Muscle layer of colon (tissue), 2 donors: Measurements from ENCODE around the gene HLA-E.
A peak's percentile ranks its signal among the peaks of the same experiment; 100 is the strongest.

Experiments
- H3K27ac ChIP-seq: one replicate; pipeline ENCODE4 v1.7.0; 2013; ENCODE audit warnings: low read depth, mild to moderate bottlenecking, low read length, moderate library complexity
- H3K27me3 ChIP-seq, 2 donors: one replicate each; pipeline ENCODE4 v1.7.0; 2013; ENCODE audit warnings: low read length in 2 of 2, mild to moderate bottlenecking in 2 of 2; ENCODE audit not compliant: insufficient read depth in 2 of 2, control insufficient read depth in 1 of 2
- H3K36me3 ChIP-seq: one replicate; pipeline ENCODE4 v1.7.0; 2013; ENCODE audit warnings: mild to moderate bottlenecking, low read length; ENCODE audit not compliant: insufficient read depth
- H3K4me1 ChIP-seq: one replicate; pipeline ENCODE4 v1.7.0; 2013; ENCODE audit warnings: mild to moderate bottlenecking, low read length; ENCODE audit not compliant: insufficient read depth
- H3K4me3 ChIP-seq, 2 donors: one replicate each; pipeline ENCODE4 v1.7.0; 2013; ENCODE audit warnings: low read length in 2 of 2, low read depth in 1 of 2, mild to moderate bottlenecking in 1 of 2, moderate library complexity in 1 of 2
- H3K9ac ChIP-seq: one replicate; pipeline ENCODE4 v1.7.0; 2013; ENCODE audit warnings: low read length
- H3K9me3 ChIP-seq: one replicate; pipeline ENCODE4 v1.7.0; 2013; ENCODE audit warnings: mild to moderate bottlenecking, low read length
- donor health status: abdominal sarcoma.
- donor health status: Adenocarcinoma of cecum.

Gene HLA-E

GRCh38 chr6:30489081-30490025 is at the start of gene HLA-E:
HLA-E (plus strand) TSS chr6:30489509; CDS start chr6:30489532, 23 bp downstream.
- Histone ChIP-seq H3K4me1 (peaks cover 15% of the 10 kb centered on the region), H3K9ac (peak within 1 kb of the TSS; percentile 95), H3K9me3 (no peaks in the 10 kb centered on the region), H3K36me3 (peaks cover 38% of the 10 kb centered on the region), H3K27me3 (no peaks in the 10 kb centered on the region), H3K4me3 (peak within 1 kb of the TSS; percentile 92 to 100), H3K27ac (peak within 1 kb of the TSS; percentile 99)

- H3K4me3 ChIP-seq, result no peak overlapping the region
- no peaks in the 10 kb centered on the region for H3K36me3 ChIP-seq
- H3K27ac ChIP-seq, result no peak overlapping the region
- peaks cover 5% of the 10 kb centered on the region for H3K4me1 ChIP-seq
- no peak overlapping the region for H3K9ac ChIP-seq
- peaks cover 28 to 48% of the 10 kb centered on the region in 2 donors for H3K27me3 ChIP-seq
- H3K9me3 ChIP-seq, result no peaks in the 10 kb centered on the region
Observed at GRCh38 chr6:30441171-30441570, 48.1 kb upstream of the HLA-E start.

- Histone ChIP-seq H3K4me1 (peaks cover 5% of the 10 kb centered on the region), H3K27me3 (peaks cover 50 to 68% of the 10 kb centered on the region in 2 donors), H3K4me3 (no peak overlapping the region), H3K27ac (no peak overlapping the region), H3K36me3 (no peaks in the 10 kb centered on the region), H3K9me3 (no peaks in the 10 kb centered on the region), H3K9ac (no peak overlapping the region)
Observed at GRCh38 chr6:30443657-30444450, 45.5 kb upstream of the HLA-E start.

- Histone ChIP-seq H3K9me3 (no peaks in the 10 kb centered on the region), H3K36me3 (no peaks in the 10 kb centered on the region), H3K4me3 (no peak overlapping the region), H3K4me1 (peaks cover 5% of the 10 kb centered on the region), H3K9ac (no peak overlapping the region), H3K27me3 (peaks cover 55 to 70% of the 10 kb centered on the region in 2 donors), H3K27ac (no peak overlapping the region)
Observed at GRCh38 chr6:30444451-30444742, 44.9 kb upstream of the HLA-E start.

GRCh38 chr6:30446259-30446658 is 43.0 kb upstream of the HLA-E start:
- Histone ChIP-seq H3K36me3 (no peaks in the 10 kb centered on the region), H3K9ac (no peak overlapping the region), H3K27ac (no peak overlapping the region), H3K9me3 (no peaks in the 10 kb centered on the region), H3K4me3 (no peak overlapping the region), H3K4me1 (peaks cover 13% of the 10 kb centered on the region), H3K27me3 (peaks cover 69 to 78% of the 10 kb centered on the region in 2 donors)

- no peaks in the 10 kb centered on the region for H3K36me3 ChIP-seq
- no peak overlapping the region for H3K27ac ChIP-seq
- H3K4me3 ChIP-seq, result no peak overlapping the region
- no peak overlapping the region for H3K9ac ChIP-seq
- peaks cover 79 to 82% of the 10 kb centered on the region in 2 donors for H3K27me3 ChIP-seq
- H3K4me1 ChIP-seq, result peaks cover 14% of the 10 kb centered on the region
- no peaks in the 10 kb centered on the region for H3K9me3 ChIP-seq
Observed at GRCh38 chr6:30447237-30447636, 42.1 kb upstream of the HLA-E start.

GRCh38 chr6:30450548-30450908 is 38.8 kb upstream of the HLA-E start:
- Histone ChIP-seq H3K27me3 (peaks cover 78 to 87% of the 10 kb centered on the region in 2 donors), H3K4me1 (peaks cover 15% of the 10 kb centered on the region), H3K9me3 (no peaks in the 10 kb centered on the region), H3K36me3 (no peaks in the 10 kb centered on the region), H3K9ac (no peak overlapping the region), H3K4me3 (peak overlapping the region in 1 of 2 donors; percentile 26), H3K27ac (no peak overlapping the region)

- no peak overlapping the region for H3K9ac ChIP-seq
- H3K27ac ChIP-seq, result no peak overlapping the region
- H3K4me1 ChIP-seq, result peaks cover 15% of the 10 kb centered on the region
- H3K27me3 ChIP-seq, result peaks cover 79 to 89% of the 10 kb centered on the region in 2 donors
- H3K36me3 ChIP-seq, result no peaks in the 10 kb centered on the region
- H3K4me3 ChIP-seq, result peak overlapping the region in 1 of 2 donors; percentile 26
- H3K9me3 ChIP-seq, result no peaks in the 10 kb centered on the region
Observed at GRCh38 chr6:30450909-30451841, 38.1 kb upstream of the HLA-E start.

GRCh38 chr6:30452736-30453507 is 36.4 kb upstream of the HLA-E start:
- Histone ChIP-seq H3K4me3 (no peak overlapping the region), H3K9ac (no peak overlapping the region), H3K27me3 (peaks cover 77 to 88% of the 10 kb centered on the region in 2 donors), H3K36me3 (no peaks in the 10 kb centered on the region), H3K9me3 (no peaks in the 10 kb centered on the region), H3K4me1 (peaks cover 15% of the 10 kb centered on the region), H3K27ac (no peak overlapping the region)

GRCh38 chr6:30453508-30454116 is 35.7 kb upstream of the HLA-E start:
- Histone ChIP-seq H3K9ac (no peak overlapping the region), H3K4me3 (no peak overlapping the region), H3K27me3 (peaks cover 77 to 88% of the 10 kb centered on the region in 2 donors), H3K36me3 (no peaks in the 10 kb centered on the region), H3K27ac (no peak overlapping the region), H3K4me1 (peaks cover 15% of the 10 kb centered on the region), H3K9me3 (no peaks in the 10 kb centered on the region)
